HepG2 (cell line): ENCODE data around the gene MEX3A.
"Not testable (repeated sequence)": the region's sequence is repeated elsewhere in the genome, so short reads cannot be mapped to it uniquely, and the experiment has no call there.

Experiments
- FOXA3 ChIP-seq: IDR thresholded peaks from 2 replicates; pipeline ENCODE4 v1.6.1; 2016; ENCODE audit warnings: missing genetic modification reagents, missing compliant biosample characterization
- NR1H2 ChIP-seq: sonication (generic); formaldehyde crosslinking; IDR thresholded peaks from 2 replicates; pipeline ENCODE4 v1.8.1; 2022; ENCODE audit warnings: low read depth, missing genetic modification reagents, borderline replicate concordance
- POLR2AphosphoS5 ChIP-seq: IDR thresholded peaks from 2 replicates; pipeline ENCODE4 v1.6.1; 2012; ENCODE audit warnings: low read depth, low read length
- TAF1 ChIP-seq: sonication (generic); formaldehyde crosslinking; IDR thresholded peaks from 2 replicates; pipeline ENCODE4 v1.4.0; 2020; ENCODE audit warnings: missing genetic modification reagents
- ZBTB20 ChIP-seq: sonication (generic); formaldehyde crosslinking; IDR thresholded peaks from 2 replicates; pipeline ENCODE4 v1.8.1; 2023; ENCODE audit warnings: missing genetic modification reagents, low read depth, mild to moderate bottlenecking, borderline replicate concordance
- ZFX ChIP-seq: sonication (generic); formaldehyde crosslinking; IDR thresholded peaks from 2 replicates; pipeline ENCODE4 v1.4.0; 2020; ENCODE audit warnings: mild to moderate bottlenecking, low read depth, missing genetic modification reagents, moderate library complexity
- ZNF232 ChIP-seq: sonication (generic); formaldehyde crosslinking; IDR thresholded peaks from 2 replicates; pipeline ENCODE4 v1.4.0; 2020; ENCODE audit warnings: missing genetic modification reagents, borderline replicate concordance
- ZNF253 ChIP-seq: sonication (generic); formaldehyde crosslinking; IDR thresholded peaks from 2 replicates; pipeline ENCODE4 v1.8.0; 2022; ENCODE audit warnings: mild to moderate bottlenecking, missing genetic modification reagents, borderline replicate concordance
- ZSCAN9 ChIP-seq: IDR thresholded peaks from 2 replicates; pipeline ENCODE4 v1.6.1; 2016; ENCODE audit warnings: borderline replicate concordance
- TF ChIP-seq, protein P1 (sequence below): sonication (generic); formaldehyde crosslinking; conservative IDR thresholded peaks from 2 replicates; pipeline ENCODE4 v1.4.0; 2020; ENCODE audit warnings: missing genetic modification reagents

DNA sequence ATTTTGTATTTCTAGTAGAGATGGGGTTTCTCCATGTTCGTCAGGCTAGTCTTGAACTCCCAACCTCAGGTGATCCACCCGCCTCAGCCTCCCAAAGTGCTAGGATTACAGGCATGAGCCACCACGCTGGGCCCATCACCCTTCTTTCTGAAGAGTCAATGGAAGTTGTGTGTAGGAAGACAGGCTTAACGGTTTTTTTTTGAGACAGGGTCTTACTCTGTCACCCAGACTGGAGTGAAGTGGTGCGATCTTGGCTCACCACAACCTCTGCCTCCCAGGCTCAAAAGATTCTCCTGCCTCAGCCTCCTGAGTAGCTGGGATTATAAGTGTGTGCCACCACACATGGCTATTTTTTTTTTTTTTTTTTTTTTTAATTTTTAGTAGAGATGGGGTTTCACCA, 34.5 kb upstream of the MEX3A start:
- not testable (repeated sequence) for TF ChIP-seq NR1H2 (CRISPR knock-in tag); POLR2AphosphoS5; FOXA3 (CRISPR knock-in tag); ZFX (CRISPR knock-in tag); ZSCAN9 (CRISPR knock-in tag); ZNF253 (CRISPR knock-in tag); TAF1; ZBTB20 (CRISPR knock-in tag); ZNF232 (CRISPR knock-in tag)
- TF ChIP-seq, protein P1, sequence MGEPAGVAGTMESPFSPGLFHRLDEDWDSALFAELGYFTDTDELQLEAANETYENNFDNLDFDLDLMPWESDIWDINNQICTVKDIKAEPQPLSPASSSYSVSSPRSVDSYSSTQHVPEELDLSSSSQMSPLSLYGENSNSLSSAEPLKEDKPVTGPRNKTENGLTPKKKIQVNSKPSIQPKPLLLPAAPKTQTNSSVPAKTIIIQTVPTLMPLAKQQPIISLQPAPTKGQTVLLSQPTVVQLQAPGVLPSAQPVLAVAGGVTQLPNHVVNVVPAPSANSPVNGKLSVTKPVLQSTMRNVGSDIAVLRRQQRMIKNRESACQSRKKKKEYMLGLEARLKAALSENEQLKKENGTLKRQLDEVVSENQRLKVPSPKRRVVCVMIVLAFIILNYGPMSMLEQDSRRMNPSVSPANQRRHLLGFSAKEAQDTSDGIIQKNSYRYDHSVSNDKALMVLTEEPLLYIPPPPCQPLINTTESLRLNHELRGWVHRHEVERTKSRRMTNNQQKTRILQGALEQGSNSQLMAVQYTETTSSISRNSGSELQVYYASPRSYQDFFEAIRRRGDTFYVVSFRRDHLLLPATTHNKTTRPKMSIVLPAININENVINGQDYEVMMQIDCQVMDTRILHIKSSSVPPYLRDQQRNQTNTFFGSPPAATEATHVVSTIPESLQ (CRISPR knock-in tag): not testable (repeated sequence)
